Hepatic stellate cell (primary cell): ENCODE data around the gene DKK2.

Experiments
- DNase-seq: peaks from one replicate; pipeline ENCODE4 v3.0.0; 2011; ENCODE audit warnings: low spot score

The DKK2 gene

DNA sequence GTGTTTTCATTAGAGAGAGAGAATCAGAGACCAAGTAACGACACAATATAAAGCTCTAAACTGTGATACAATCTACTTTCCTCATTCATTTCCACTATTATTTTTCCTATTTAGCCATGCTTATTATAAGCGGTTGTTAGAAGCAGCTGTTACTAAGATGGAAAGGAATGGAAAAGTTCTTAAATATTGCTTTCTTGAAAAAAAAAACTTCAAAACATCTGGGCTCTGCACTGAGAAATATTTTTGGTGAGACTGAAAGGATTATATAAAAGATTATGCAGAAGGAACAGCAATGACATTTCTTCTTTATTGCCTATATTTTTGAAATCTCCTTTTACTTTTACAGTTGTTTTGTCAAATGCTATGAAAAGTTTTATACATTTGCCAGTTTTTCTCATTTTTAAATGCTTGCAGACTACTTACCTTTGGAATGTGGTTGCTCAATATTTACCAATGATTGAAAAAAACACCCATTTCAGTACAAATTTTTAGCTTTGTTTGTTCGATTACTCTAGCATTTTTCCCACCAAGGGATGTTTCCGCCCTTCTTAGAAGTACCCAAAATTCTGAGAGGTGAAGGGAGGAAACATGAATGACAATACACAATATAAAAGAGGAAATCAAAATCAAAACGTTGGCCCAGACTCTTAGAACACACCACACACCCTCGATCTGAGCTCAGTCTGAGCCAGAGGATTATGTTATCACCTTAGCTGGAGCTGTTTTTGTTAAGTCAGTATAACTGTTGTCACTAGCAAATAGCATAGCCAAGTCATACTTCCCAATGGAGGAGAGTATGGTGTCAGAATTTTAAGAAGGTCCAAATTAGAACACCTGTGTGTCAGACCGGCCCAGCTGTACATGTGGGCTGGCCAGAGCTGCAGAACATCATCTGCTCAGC, 18.4 kb downstream of the DKK2 start:
- DNase-seq: no peak

DNA sequence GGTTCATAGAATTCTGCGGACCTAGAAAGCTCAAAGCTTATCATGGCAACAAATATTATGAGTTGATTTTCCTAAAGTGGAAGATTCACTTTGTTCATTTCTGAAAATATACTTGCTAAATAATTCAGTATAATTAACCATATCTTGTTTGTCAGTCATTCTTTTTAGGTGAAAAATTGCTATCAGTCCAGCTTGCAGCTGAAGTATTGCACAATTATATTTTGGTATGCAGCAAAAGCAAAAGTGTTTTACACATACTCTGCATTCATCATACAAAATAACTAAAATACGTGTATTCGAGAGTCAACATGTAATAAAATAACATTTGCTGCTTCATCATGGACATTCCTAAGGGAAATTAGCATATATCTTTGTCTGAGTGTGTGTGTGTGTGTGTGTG, 24.8 kb downstream of the DKK2 start:
- DNase-seq: no peak

GRCh38 chr4:107009196-107009968, 26.7 kb downstream of the DKK2 start:
- no peak for DNase-seq

- no peak for DNase-seq
Observed at GRCh38 chr4:107008115-107008514, 28.0 kb downstream of the DKK2 start.

- DNase-seq: no peak
Observed at GRCh38 chr4:107006218-107006617, 29.9 kb downstream of the DKK2 start.

DNA sequence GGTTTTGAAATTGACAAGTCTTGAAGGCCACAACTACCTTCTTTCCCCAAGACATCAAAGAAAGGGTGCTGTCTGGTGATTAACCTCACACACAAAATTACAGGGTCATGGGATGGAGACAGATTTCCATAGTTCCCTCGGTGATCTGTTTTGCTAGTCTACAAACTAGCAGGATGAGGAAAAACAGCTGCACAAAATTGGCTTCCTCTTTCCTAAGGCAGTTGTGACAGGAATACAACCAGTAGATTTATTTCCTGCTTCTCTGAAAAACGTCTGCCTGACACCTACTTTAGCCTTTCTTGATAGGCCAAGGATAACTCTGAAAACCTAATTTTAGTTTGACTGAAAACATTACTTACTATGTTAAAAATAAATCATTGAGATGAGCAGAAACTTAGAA, 39.6 kb downstream of the DKK2 start:
- DNase-seq: no peak

DNA sequence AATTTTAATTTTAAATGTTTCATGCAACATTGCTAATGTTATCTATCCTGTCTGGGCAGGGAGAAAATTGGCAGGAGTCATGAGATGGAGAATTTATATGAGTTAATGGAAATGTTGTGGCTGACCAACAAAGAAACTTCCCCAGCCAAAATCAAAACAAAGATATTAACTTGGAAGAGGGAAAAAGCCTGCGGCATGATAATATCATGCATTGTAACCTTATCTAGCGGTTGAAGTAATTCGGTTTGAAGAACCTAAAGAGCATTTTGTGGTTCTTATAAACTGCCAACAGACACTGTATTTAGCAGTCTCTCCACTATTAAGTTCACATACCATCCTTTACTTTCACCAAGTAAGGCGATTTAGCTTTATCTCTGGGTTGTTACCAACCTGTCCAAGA, 42.3 kb downstream of the DKK2 start:
- no peak for DNase-seq

DNA sequence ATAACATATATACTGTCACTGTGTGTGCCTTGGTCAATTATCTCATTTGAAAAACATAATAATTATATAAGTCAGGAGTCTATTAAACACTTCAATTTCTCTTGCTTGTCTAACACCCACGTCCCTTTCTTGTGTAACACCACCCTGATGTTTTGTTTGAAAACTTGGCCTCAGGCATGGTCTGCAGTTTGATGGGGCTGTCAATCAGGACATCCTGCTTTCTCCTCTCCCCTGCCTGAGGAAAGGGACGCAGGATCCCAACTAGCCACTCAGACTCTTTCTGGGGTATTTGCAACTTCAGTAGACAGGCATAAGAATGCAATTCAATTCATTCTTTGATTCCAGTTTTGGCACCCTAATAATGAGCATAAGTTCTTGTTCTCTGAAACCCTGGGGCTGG, 48.8 kb downstream of the DKK2 start:
- no peak for DNase-seq

GRCh38 chr4:106986486-106986885, 49.6 kb downstream of the DKK2 start:
- no peak for DNase-seq

GRCh38 chr4:106985830-106986229, 50.3 kb downstream of the DKK2 start:
- DNase-seq: no peak

- no peak for DNase-seq
Observed at GRCh38 chr4:106982711-106983211, 53.4 kb downstream of the DKK2 start.

- no peak for DNase-seq
Observed at GRCh38 chr4:106981431-106981830, 54.7 kb downstream of the DKK2 start.

DNA sequence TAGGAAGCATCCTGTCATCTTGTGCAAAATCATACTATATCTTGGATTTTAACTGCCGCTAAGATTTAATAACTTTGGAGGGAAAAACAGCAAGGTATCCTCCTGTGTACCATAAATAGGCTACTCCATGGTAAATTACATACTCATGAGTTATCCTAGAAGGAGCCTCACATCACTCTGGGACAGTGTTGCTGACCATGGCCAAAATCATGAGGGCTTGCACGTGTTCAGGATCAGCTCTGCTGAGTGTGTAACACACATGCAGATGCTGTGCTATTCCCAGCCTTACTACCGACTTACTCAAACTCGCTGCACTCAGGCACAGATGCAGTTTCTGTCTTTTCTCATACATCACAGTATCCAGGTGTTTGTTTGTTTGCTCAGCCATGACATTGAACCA, 56.6 kb downstream of the DKK2 start:
- DNase-seq: no peak

GRCh38 chr4:106978046-106978774, 57.9 kb downstream of the DKK2 start:
- no peak for DNase-seq

GRCh38 chr4:106971636-106972035, 64.5 kb downstream of the DKK2 start:
- DNase-seq: no peak

- DNase-seq: no peak
Observed at GRCh38 chr4:106967892-106968291, 68.2 kb downstream of the DKK2 start.

DNA sequence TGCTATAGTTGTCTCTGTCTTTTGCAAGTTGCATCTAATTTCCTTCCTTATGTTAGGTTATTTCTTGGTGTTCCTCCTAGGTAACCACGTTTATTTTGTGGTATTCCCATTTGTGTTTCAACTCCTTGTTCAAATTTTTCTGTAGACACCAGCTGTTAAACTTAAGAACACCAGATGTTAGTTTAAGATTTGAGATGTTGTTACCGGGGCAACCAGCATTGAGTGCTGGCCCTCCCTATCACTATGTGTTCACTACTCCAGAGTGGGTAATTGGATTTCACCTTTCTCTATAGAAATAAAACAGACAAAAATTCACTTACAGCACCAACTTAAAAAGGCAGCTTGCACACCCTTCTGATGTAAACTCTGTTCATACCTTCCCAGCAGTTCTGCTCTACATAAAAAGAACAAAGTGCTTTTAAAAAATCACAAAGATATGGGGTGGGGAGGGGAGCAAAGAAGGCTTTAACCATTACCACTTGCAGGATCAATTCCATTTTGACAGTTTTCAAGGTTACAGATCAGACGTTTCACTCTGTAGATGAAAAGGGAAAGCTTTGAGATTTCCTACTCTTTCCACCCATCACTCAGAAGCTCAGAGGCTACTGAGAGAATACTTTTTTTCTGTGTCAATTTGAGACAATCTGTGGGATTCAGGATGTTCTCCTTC, 82.9 kb downstream of the DKK2 start:
- DNase-seq: no peak

GRCh38 chr4:106951891-106952290, 84.2 kb downstream of the DKK2 start:
- DNase-seq: no peak

DNA sequence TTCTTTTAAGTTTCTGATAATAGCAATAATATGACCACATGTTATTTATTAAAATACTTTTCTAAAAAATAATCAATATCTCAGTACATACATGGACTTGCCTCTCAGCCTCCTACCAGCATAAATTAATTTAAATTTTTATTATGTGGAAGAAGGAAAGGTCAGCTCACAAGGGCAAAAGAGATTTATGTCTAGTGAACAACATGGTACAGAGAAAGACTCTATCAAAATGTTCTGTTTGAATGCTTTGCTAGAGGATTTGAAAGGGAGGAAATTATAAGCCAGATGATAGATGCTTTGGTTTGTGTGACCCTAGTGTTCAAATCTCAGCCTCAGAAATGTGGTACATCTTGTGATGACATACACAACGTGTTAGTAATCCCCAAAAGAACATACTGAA, 94.3 kb downstream of the DKK2 start:
- DNase-seq: no peak

DNA sequence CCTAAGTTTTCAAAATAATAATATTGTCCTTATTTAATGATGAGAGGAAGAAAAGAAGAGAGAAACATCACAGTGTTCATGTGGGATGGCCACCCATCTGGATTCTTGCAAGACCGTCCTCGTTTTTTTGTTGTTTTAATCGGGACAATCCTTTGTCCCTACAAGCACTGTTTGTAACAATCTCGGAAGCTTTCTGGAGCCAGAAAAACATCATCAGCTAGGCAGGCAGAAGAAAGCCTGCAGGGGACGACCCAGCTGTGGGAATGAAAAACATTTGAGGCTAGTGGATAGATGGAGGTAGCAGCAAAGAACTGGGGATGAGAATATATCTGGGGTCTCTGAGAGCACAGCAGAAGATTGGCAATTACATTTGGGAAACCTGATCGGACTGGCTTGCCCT, 105.6 kb downstream of the DKK2 start:
- no peak for DNase-seq

DNA sequence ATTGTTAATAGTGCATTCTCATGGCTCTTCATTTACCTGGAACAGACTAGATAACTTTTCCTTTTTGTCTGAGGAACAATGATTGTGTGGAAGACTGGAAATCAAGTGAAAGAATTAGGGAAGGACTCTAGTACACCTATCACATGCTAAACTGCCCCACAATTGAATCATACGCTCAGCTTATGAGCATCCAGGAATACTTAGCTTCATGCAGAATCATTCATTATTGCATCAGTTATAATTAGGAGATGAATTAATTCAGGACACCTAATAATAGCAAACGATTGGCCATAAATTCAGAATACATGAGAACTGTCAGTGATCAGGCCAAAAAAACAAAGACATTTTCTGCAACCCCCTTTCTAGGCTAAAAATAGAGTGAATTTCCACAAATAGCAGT, 106.9 kb downstream of the DKK2 start:
- no peak for DNase-seq

GRCh38 chr4:106914223-106914622, 121.9 kb downstream of the DKK2 start:
- no peak for DNase-seq
